ENCODE data around the gene ELOVL3. TPM values are rescaled to one million over a fixed set of nuclear protein-coding genes. Genes with fewer than 3 reads are reported as not detected.

The ELOVL3 gene
- not detected in 2 replicates for total RNA-seq (2013; cell fraction: nucleolus; rRNA removed)
- total RNA-seq (2014; rRNA removed) (0.11 TPM in 1 of 2 replicates, not detected in the other), total RNA-seq (2014; rRNA removed; fragmentation: Illumina TruSeq; extraction: Trizol) (not detected in 2 replicates), total RNA-seq (2021) (not detected in 2 replicates), polyA plus RNA-seq (2011; rRNA removed) (0.09 and 0.10 TPM in 2 replicates), polyA plus RNA-seq (2014; fragmentation: Illumina TruSeq; extraction: Trizol) (not detected in 2 replicates), polyA plus RNA-seq (2014; fragmentation: Nextera tagmentation; extraction: Ambion mirVana) (not detected), polyA plus RNA-seq (2014; rRNA removed) (0.09 TPM in 1 of 2 replicates, not detected in the other), polyA plus RNA-seq (2016; fragmentation: Nextera tagmentation; extraction: Ambion mirVana) (under 1 TPM in 1 of 2 experiments, not detected in 1; 0.18 TPM), polyA minus RNA-seq (2011; rRNA and poly(A)+ RNA removed) (not detected in 2 replicates), Bru-seq, nascent RNA (percentile 15 among the genes with signal in this experiment), BruChase-seq, experiment 1, labeled RNA remaining after a 6-hour chase (not detected), BruChase-seq, experiment 2, labeled RNA remaining after a 2-hour chase (not detected)
- polyA plus RNA-seq (2011; ENCODE audit: low read depth): not detected
- 0.08 and 0.09 TPM in 2 replicates for polyA plus RNA-seq (2011; cell fraction: cytosol; rRNA removed)
- 0.07 TPM in 1 of 2 replicates, not detected in the other for polyA plus RNA-seq (2011; cell fraction: nucleus; rRNA removed)
- polyA plus RNA-seq (2012): 0.08 TPM in 1 of 2 replicates, not detected in the other
- not detected in 2 replicates for polyA minus RNA-seq (2011; cell fraction: cytosol; rRNA and poly(A)+ RNA removed)
- polyA minus RNA-seq (2011; cell fraction: nucleus; rRNA and poly(A)+ RNA removed): not detected in 2 replicates
- long read RNA-seq, experiment 1: 0 reads
- long read RNA-seq, experiment 2: 0 reads

GRCh38 chr10:102225646-102226541 is at the start of gene ELOVL3:
ELOVL3 (plus strand) TSS chr10:102226299; CDS start chr10:102226549, 250 bp downstream.
- peaks cover 11% of the 10 kb centered on the region for H3K4me1 ChIP-seq (ENCODE audit: control insufficient read depth, insufficient read depth, low read length)
- DNase-seq (ENCODE audit: low read depth, low spot score) (peak; percentile 53), FAIRE-seq (peak; percentile 96), ATAC-seq (peak; percentile 86)
- BruUV-seq (replicated peaks): no TSS peak
- no peaks in the 10 kb centered on the region for H3K36me3 ChIP-seq (ENCODE audit: control insufficient read depth in 2 of 2, insufficient read depth in 2 of 2, low read length in 1 of 2)
- H2AFZ ChIP-seq (ENCODE audit: control insufficient read depth, low read depth, low read length): peak within 1 kb of the TSS; percentile 90
- no peak within 1 kb of the TSS for H3K27ac ChIP-seq (ENCODE audit: control insufficient read depth, insufficient read depth)
- no peaks in the 10 kb centered on the region for H3K79me2 ChIP-seq (ENCODE audit: control insufficient read depth, insufficient read depth, low read length)
- 5% methylated on average over 47 of the region's 47 CpGs for WGBS (ENCODE audit: insufficient coverage, insufficient replicate concordance, low lambda C conversion rate, missing lambda C conversion rate)
- ChIA-PET POLR2A (no interaction called here), RAD21 (ENCODE audit: unreplicated experiment) (interaction anchor here (1.4 to 13.1 kb wide), 3 partner anchors 14 to 128 kb away, joined by 5 to 256 read pairs (median 18); no protein-coding TSS in a partner anchor), SMC1A (ENCODE audit: uncharacterized antibody, unreplicated experiment) (interaction anchor here (1.3 to 12.2 kb wide), 4 partner anchors 57 to 168 kb away, joined by 3 to 231 read pairs (median 8); no protein-coding TSS in a partner anchor), CTCF (interaction anchor here (1.0 to 15.4 kb wide), 9 partner anchors 9 to 254 kb away, joined by 3 to 632 read pairs (median 3); no protein-coding TSS in a partner anchor)
- peak within 1 kb of the TSS; percentile 93 for H3K4me2 ChIP-seq (ENCODE audit: control insufficient read depth, insufficient read depth)
- in situ Hi-C loops (cut with MboI) (loop anchor here (5.0 kb wide), 2 partner anchors 126 to 181 kb away; no protein-coding TSS in a partner anchor), intact Hi-C loops (cut with micrococcal nuclease; ENCODE audit: unreplicated experiment) (loop anchor here (5.0 kb wide), 1 partner anchor 251 kb away; no protein-coding TSS in a partner anchor)
- H3K9me3 ChIP-seq (replicated peaks; ENCODE audit: control insufficient read depth, insufficient read depth, low read length): no peaks in the 10 kb centered on the region
- H3K4me3 ChIP-seq: peak within 1 kb of the TSS; percentile 54; the same call in 1 of the 2 replicates
- H4K20me1 ChIP-seq (ENCODE audit: control insufficient read depth, insufficient read depth): no peaks in the 10 kb centered on the region
- H3K27me3 ChIP-seq (replicated peaks in 1 of 2; ENCODE audit: control insufficient read depth in 2 of 2, insufficient read depth in 2 of 2, low read length in 1 of 2): peaks cover 5 to 7% of the 10 kb centered on the region in 2 experiments
- H3K9ac ChIP-seq (ENCODE audit: control insufficient read depth, insufficient read depth, low read length): no peak within 1 kb of the TSS
- TF ChIP-seq CREM (IDR thresholded peaks at IDR 0.05; ENCODE audit: low read depth) (no peak), NFYB (IDR thresholded peaks at IDR 0.05; ENCODE audit: insufficient read depth, low read depth, low read length) (peak; percentile 76), MLLT1 (IDR thresholded peaks at IDR 0.05) (no peak), FOS (IDR thresholded peaks at IDR 0.05; ENCODE audit: borderline replicate concordance, extremely low read depth, insufficient read length) (no peak), FOXM1 (IDR thresholded peaks at IDR 0.05; ENCODE audit: low read depth, low read length) (no peak), EED (IDR thresholded peaks at IDR 0.05; ENCODE audit: low read depth) (no peak), ZZZ3 (IDR thresholded peaks at IDR 0.05; ENCODE audit: control insufficient read depth, insufficient read length, low read depth) (no peak), PKNOX1 (IDR thresholded peaks at IDR 0.05) (0 out of 2 replicates have a peak, but pooled peaks have one; percentile 5), ATF2 (IDR thresholded peaks at IDR 0.05; ENCODE audit: low read length) (no peak), BHLHE40 (IDR thresholded peaks at IDR 0.05; ENCODE audit: borderline replicate concordance in 1 of 2, low read depth in 2 of 2, low read length in 1 of 2) (no peak), ZNF24 (IDR thresholded peaks at IDR 0.05) (no peak), NR2F1 (conservative IDR thresholded peaks at IDR 0.05) (no peak), SP1 (IDR thresholded peaks at IDR 0.05; ENCODE audit: low read depth, low read length) (peak; percentile 69), MAX (IDR thresholded peaks at IDR 0.05; ENCODE audit: low read depth, low read length) (peak; percentile 64; the same call in 1 of the 2 replicates)
